H1 (cell line): ENCODE results near the gene DNAJB5. TPM values are rescaled to one million over a fixed set of nuclear protein-coding genes. Genes with fewer than 3 reads are reported as not detected.

Source experiments
- CTCF ChIA-PET: fragments of 300-600 bp; sonication (Branson Sonifier 250); formaldehyde crosslinking; loops from one replicate; lab custom pipeline; 2021; ENCODE audit not compliant: partially characterized antibody; lab: Charles Lee
- POLR2A ChIA-PET: fragments of 300-600 bp; sonication (Branson Sonifier 250); formaldehyde crosslinking; loops from one replicate; lab custom pipeline; 2021; ENCODE audit warnings: inconsistent platforms; ENCODE audit not compliant: partially characterized antibody; lab: Charles Lee
- DNase-seq, 2 experiments: peaks; one replicate each; pipeline versions ENCODE4 v3.0.0 to v3.0.0-alpha.2; 2010 to 2022; ENCODE audit warnings: low spot score in 2 of 2, low read depth in 1 of 2, mixed read lengths in 1 of 2
- FAIRE-seq: peaks from 2 replicates; lab custom pipeline; 2011; peaks lifted over from hg19 to GRCh38; lab: Jason Lieb, UNC
- H2AFZ ChIP-seq: 2 replicates; pipeline ENCODE4 v1.8.1; 2012; ENCODE audit warnings: low read length, inconsistent platforms
- H2AK5ac ChIP-seq: 2 replicates; pipeline ENCODE4 v1.6.1; 2013; ENCODE audit warnings: low read depth, low read length
- H2BK120ac ChIP-seq: replicated peaks from 2 replicates; pipeline ENCODE3; 2013; ENCODE audit warnings: low read depth, low read length, inconsistent platforms
- H2BK12ac ChIP-seq: 2 replicates; pipeline ENCODE4 v1.6.1; 2013; ENCODE audit warnings: low read depth, low read length
- H2BK15ac ChIP-seq: 2 replicates; pipeline ENCODE4 v1.6.1; 2013; ENCODE audit warnings: low read length
- H2BK20ac ChIP-seq: 2 replicates; pipeline ENCODE4 v1.6.1; 2013; ENCODE audit warnings: low read length
- H2BK5ac ChIP-seq: 2 replicates; pipeline ENCODE4 v1.6.1; 2013; ENCODE audit warnings: low read depth, low read length
- H3K14ac ChIP-seq: 2 replicates; pipeline ENCODE4 v1.6.1; 2013; ENCODE audit warnings: inconsistent platforms; ENCODE audit not compliant: insufficient read length
- H3K18ac ChIP-seq: 2 replicates; pipeline ENCODE4 v1.6.1; 2013; ENCODE audit warnings: low read length; ENCODE audit errors: extremely low read depth
- H3K23ac ChIP-seq: 2 replicates; pipeline ENCODE4 v1.6.1; 2013; ENCODE audit warnings: inconsistent platforms; ENCODE audit not compliant: insufficient read length
- H3K23me2 ChIP-seq: 2 replicates; pipeline ENCODE4 v1.6.1; 2013; ENCODE audit warnings: low read depth, low read length
- H3K27ac ChIP-seq: 2 replicates; pipeline ENCODE4 v1.6.1; 2011; ENCODE audit warnings: low read depth, low read length, inconsistent platforms
- H3K27me3 ChIP-seq, 4 experiments: replicated peaks in 1 of 4; 1 replicate in 1 of 4; 2 replicates in 3 of 4; pipeline versions ENCODE4 v1.6.1 to v1.8.1; 2011 to 2013; ENCODE audit warnings: low read length in 3 of 4, mild to moderate bottlenecking in 3 of 4, inconsistent platforms in 2 of 4, mixed read lengths in 2 of 4, moderate library complexity in 1 of 4; ENCODE audit not compliant: control insufficient read depth in 3 of 4, insufficient read depth in 3 of 4; ENCODE audit errors: extremely low read depth in 1 of 4
- H3K36me3 ChIP-seq, 4 experiments: 2 replicates each; pipeline versions ENCODE4 v1.6.1 to v1.8.1; 2011 to 2013; ENCODE audit warnings: mild to moderate bottlenecking in 4 of 4, low read length in 3 of 4, moderate library complexity in 2 of 4, control low read depth in 1 of 4, inconsistent platforms in 1 of 4; ENCODE audit not compliant: insufficient read depth in 4 of 4, control insufficient read depth in 2 of 4
- H3K4ac ChIP-seq: replicated peaks from 2 replicates; pipeline ENCODE3; 2013; ENCODE audit warnings: low read length, low read depth, mixed read lengths, inconsistent platforms; ENCODE audit not compliant: insufficient read length
- H3K4me1 ChIP-seq, 4 experiments: replicated peaks in 1 of 4; 1 replicate in 1 of 4; 2 replicates in 3 of 4; pipeline versions ENCODE4 v1.6.1 to v1.8.1; 2011 to 2013; ENCODE audit warnings: low read length in 3 of 4, inconsistent platforms in 2 of 4, mixed read lengths in 1 of 4; ENCODE audit not compliant: insufficient read depth in 4 of 4, control insufficient read depth in 3 of 4
- H3K4me2 ChIP-seq, 2 experiments: 2 replicates each; pipeline versions ENCODE4 v1.6.1 to v1.8.1; 2011 to 2013; ENCODE audit warnings: low read depth in 2 of 2, low read length in 2 of 2, control low read depth in 1 of 2, inconsistent platforms in 1 of 2, mild to moderate bottlenecking in 1 of 2; ENCODE audit not compliant: insufficient read depth in 1 of 2
- H3K4me3 ChIP-seq, 4 experiments: fragments of 200-600, 300-600 bp in 1 of 4; sonication (generic), shearing (Covaris generic), sonication (Bioruptor Twin) in 1 of 4; 2 replicates each; pipeline versions ENCODE4 v1.5.1 to v1.8.1; 2011 to 2016; ENCODE audit warnings: low read length in 4 of 4, low read depth in 3 of 4, control low read depth in 2 of 4, inconsistent platforms in 2 of 4, mild to moderate bottlenecking in 2 of 4, mixed read lengths in 1 of 4, moderate library complexity in 1 of 4; ENCODE audit not compliant: insufficient read depth in 2 of 4; ENCODE audit errors: extremely low read depth in 1 of 4
- H3K56ac ChIP-seq: replicated peaks from 2 replicates; pipeline ENCODE3; 2013; ENCODE audit warnings: low read depth, mild to moderate bottlenecking, mixed read lengths, low read length, inconsistent platforms; ENCODE audit not compliant: insufficient read length
- H3K79me1 ChIP-seq: 2 replicates; pipeline ENCODE4 v1.6.1; 2013; ENCODE audit warnings: low read depth, low read length, control low read depth
- H3K79me2 ChIP-seq, 2 experiments: 2 replicates each; pipeline versions ENCODE4 v1.6.1 to v1.8.1; 2012 to 2013; ENCODE audit warnings: low read length in 2 of 2, mild to moderate bottlenecking in 2 of 2, inconsistent platforms in 1 of 2; ENCODE audit not compliant: insufficient read depth in 2 of 2, control insufficient read depth in 1 of 2
- H3K9ac ChIP-seq, 4 experiments: replicated peaks in 1 of 4; 1 replicate in 1 of 4; 2 replicates in 3 of 4; pipeline versions ENCODE4 v1.6.1 to v1.8.1; 2011 to 2013; ENCODE audit warnings: low read depth in 3 of 4, low read length in 3 of 4, control low read depth in 2 of 4, mild to moderate bottlenecking in 2 of 4, moderate library complexity in 2 of 4, inconsistent platforms in 1 of 4; ENCODE audit errors: extremely low read depth in 1 of 4
- H3K9me3 ChIP-seq, 2 experiments: 2 replicates each; pipeline versions ENCODE4 v1.6.1 to v1.8.1; 2012 to 2013; ENCODE audit warnings: mild to moderate bottlenecking in 2 of 2, moderate library complexity in 2 of 2, control low read depth in 1 of 2, inconsistent platforms in 1 of 2, low read depth in 1 of 2, low read length in 1 of 2, mixed read lengths in 1 of 2; ENCODE audit not compliant: insufficient read depth in 2 of 2
- H4K20me1 ChIP-seq, 2 experiments: replicated peaks in 1 of 2; 2 replicates each; pipeline versions ENCODE3 to v1.8.1; 2011 to 2013; ENCODE audit warnings: inconsistent platforms in 2 of 2, low read length in 2 of 2, mild to moderate bottlenecking in 1 of 2; ENCODE audit not compliant: insufficient read depth in 2 of 2, control insufficient read depth in 1 of 2
- H4K5ac ChIP-seq: 2 replicates; pipeline ENCODE4 v1.6.1; 2013; ENCODE audit warnings: low read length, low read depth, mixed read lengths, inconsistent platforms; ENCODE audit not compliant: insufficient read length
- H4K8ac ChIP-seq: 2 replicates; pipeline ENCODE4 v1.8.0; 2013; ENCODE audit warnings: mild to moderate bottlenecking, moderate library complexity, low read length, inconsistent platforms; ENCODE audit not compliant: insufficient read depth; ENCODE audit errors: extremely low read depth
- H4K91ac ChIP-seq: replicated peaks from 2 replicates; pipeline ENCODE3; 2013; ENCODE audit warnings: low read length, mixed read lengths, inconsistent platforms; ENCODE audit not compliant: insufficient read length
- ASH2L ChIP-seq: fragments of 200-600, 300-600 bp; sonication (generic); IDR thresholded peaks from one replicate; pipeline ENCODE4 v1.7.1; 2017; ENCODE audit warnings: low read length
- CBX5 ChIP-seq: fragments of 300-800, 300-1000 bp; sonication (generic); IDR thresholded peaks from 2 replicates; pipeline ENCODE4 v1.7.1; 2016; ENCODE audit warnings: antibody characterized with exemption, low read length, low read depth
- EZH2 ChIP-seq: fragments of 200-600 bp; sonication (generic); IDR thresholded peaks from 2 replicates; pipeline ENCODE4 v1.7.1; 2012; ENCODE audit warnings: low read depth, mild to moderate bottlenecking, moderate library complexity, low read length, inconsistent platforms; ENCODE audit not compliant: severe bottlenecking
- HDAC2 ChIP-seq, 2 experiments: fragments of 300-600 bp in 1 of 2; sonication (generic) in 1 of 2; IDR thresholded peaks; 2 replicates each; pipeline ENCODE4 v1.6.1; 2011 to 2012; ENCODE audit warnings: low read depth in 2 of 2, low read length in 2 of 2, mild to moderate bottlenecking in 2 of 2, moderate library complexity in 2 of 2, borderline replicate concordance in 1 of 2, inconsistent platforms in 1 of 2
- JUN ChIP-seq: IDR thresholded peaks from 2 replicates; pipeline ENCODE4 v1.6.1; 2011; ENCODE audit warnings: low read depth, mild to moderate bottlenecking, improper control_type of control experiment, low read length
- JUND ChIP-seq: IDR thresholded peaks from 2 replicates; pipeline ENCODE4 v1.6.1; 2011; ENCODE audit warnings: mild to moderate bottlenecking, improper control_type of control experiment, low read length
- RAD21 ChIP-seq, 2 experiments: IDR thresholded peaks in 1 of 2; conservative IDR thresholded peaks in 1 of 2; 2 replicates each; pipeline ENCODE4 v1.6.1; 2011; ENCODE audit warnings: low read depth in 2 of 2, low read length in 2 of 2, improper control_type of control experiment in 1 of 2, inconsistent platforms in 1 of 2, mild to moderate bottlenecking in 1 of 2, moderate library complexity in 1 of 2
- RFX5 ChIP-seq: IDR thresholded peaks from 2 replicates; pipeline ENCODE4 v1.6.1; 2011; ENCODE audit warnings: low read depth, low read length, improper control_type of control experiment, borderline replicate concordance
- SAP30 ChIP-seq: fragments of 300-600 bp; sonication (generic); IDR thresholded peaks from 2 replicates; pipeline ENCODE4 v1.7.1; 2012; ENCODE audit warnings: low read length, moderate library complexity, mild to moderate bottlenecking, inconsistent platforms; ENCODE audit not compliant: insufficient read depth, insufficient replicate concordance
- SIX5 ChIP-seq: IDR thresholded peaks from 2 replicates; pipeline ENCODE4 v1.6.1; 2011; ENCODE audit warnings: mild to moderate bottlenecking, low read depth, low read length
- SP4 ChIP-seq: IDR thresholded peaks from 2 replicates; pipeline ENCODE4 v1.6.1; 2012; ENCODE audit warnings: low read length, inconsistent platforms
- TAF1 ChIP-seq: IDR thresholded peaks from 2 replicates; pipeline ENCODE4 v1.6.1; 2011; ENCODE audit warnings: mild to moderate bottlenecking, low read depth, low read length
- polyA plus RNA-seq, 7 experiments: library from polyadenylated mRNA; depleted of rRNA in 3 of 7; stranded (reverse) in 5 of 7; unstranded in 2 of 7; fragments of >200 nt in 5 of 7; fragments of 200-250 nt in 2 of 7; gene quantifications; 1 replicate in 5 of 7; 2 replicates in 1 of 7; 4 replicates in 1 of 7; pipeline versions ENCODE4 v1.2.1 to v1.2.3, GENCODE V29; 2011 to 2013; ENCODE audit warnings: missing spikeins in 2 of 7, mixed read lengths in 2 of 7
- total RNA-seq: library from RNA; stranded (reverse); fragmentation: NEBNext Ultra II Directional; extraction: Animal tissue kit (Norgen Biotek cat#: 25700); gene quantifications from 2 replicates; pipeline ENCODE4 v1.2.1, GENCODE V29; 2021
- TF ChIP-seq, protein P1 (sequence below): IDR thresholded peaks from 2 replicates; pipeline ENCODE4 v1.6.1; 2011; ENCODE audit warnings: low read length, improper control_type of control experiment

Gene DNAJB5
- total and polyA plus RNA-seq, 2 of the 8 experiments (the other 6 are each of a cell fraction or from before 2014, with no cell fraction given): 25.0 to 34.1 TPM

DNA sequence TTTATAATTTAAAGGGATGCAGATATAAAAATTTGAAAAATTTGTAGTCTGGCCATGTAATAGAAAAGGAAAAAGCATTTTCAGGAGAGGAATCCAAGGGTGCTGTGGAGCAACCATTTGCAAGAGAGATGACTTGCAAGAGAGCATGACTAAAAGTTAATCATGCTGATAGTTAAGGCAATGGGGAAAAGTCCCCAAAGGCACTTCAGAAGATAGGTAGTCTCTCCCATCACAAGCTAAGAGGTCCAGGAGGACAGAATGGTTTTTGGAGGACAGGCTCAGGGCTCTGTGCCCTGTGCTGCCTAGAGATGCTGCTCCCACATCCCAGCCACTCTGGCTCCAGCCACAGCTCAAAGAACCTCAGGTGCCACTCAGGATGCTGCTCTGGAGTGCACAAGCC lies 38.8 kb downstream of the DNAJB5 start:
- peak overlapping the region; percentile 10 for H4K91ac ChIP-seq
- H3K9me3 ChIP-seq: peaks cover 16 to 18% of the 10 kb centered on the region in 2 experiments
- H4K5ac ChIP-seq: no peak overlapping the region
- ChIA-PET POLR2A (interaction anchor here (0.9 to 2.1 kb wide), 9 partner anchors 16 to 55 kb away, joined by 3 to 8 read pairs (median 4); partner anchors contain the start of genes DNAJB5, FANCG and VCP), CTCF (interaction anchor here (0.8 to 3.0 kb wide), 7 partner anchors 11 to 243 kb away, joined by 3 to 14 read pairs (median 8); no protein-coding TSS in a partner anchor)
- H3K23me2 ChIP-seq: no peaks in the 10 kb centered on the region
- no peak overlapping the region for H3K4me3 ChIP-seq
- FAIRE-seq (no peak), DNase-seq (no peak)
- no peaks in the 10 kb centered on the region for H3K79me1 ChIP-seq
- H3K36me3 ChIP-seq: peaks cover 0 to 3% (median 0%) of the 10 kb centered on the region in 4 experiments; a peak in 1 of 8 replicates
- H3K23ac ChIP-seq: no peak overlapping the region
- H3K9ac ChIP-seq: no peak overlapping the region
- H3K4me2 ChIP-seq: no peak overlapping the region
- H3K4me1 ChIP-seq: peaks cover 0 to 10% (median 3%) of the 10 kb centered on the region in 4 experiments; a peak in 3 of 7 replicates
- no peak overlapping the region for H3K4ac ChIP-seq
- H3K27me3 ChIP-seq: no peaks in the 10 kb centered on the region
- H3K27ac ChIP-seq: no peak overlapping the region
- H2BK12ac ChIP-seq: no peak overlapping the region
- H2BK20ac ChIP-seq: 0 out of 2 replicates have a peak overlapping the region, but pooled peaks have one; percentile 52
- no peaks in the 10 kb centered on the region for H4K20me1 ChIP-seq
- no peak overlapping the region for H3K56ac ChIP-seq
- H2BK5ac ChIP-seq: no peak overlapping the region; the same call in 1 of the 2 replicates
- H3K79me2 ChIP-seq: no peaks in the 10 kb centered on the region
- H2BK120ac ChIP-seq: no peak overlapping the region
- H2AK5ac ChIP-seq: no peak overlapping the region
- H2AFZ ChIP-seq: no peak overlapping the region
- H3K18ac ChIP-seq: no peak overlapping the region
- no peak overlapping the region for H3K14ac ChIP-seq
- no peak overlapping the region for H2BK15ac ChIP-seq
- no peak overlapping the region for H4K8ac ChIP-seq
- no peak for TF ChIP-seq SIX5
- no peak for TF ChIP-seq SP4
- TF ChIP-seq ASH2L: no peak
- no peak for TF ChIP-seq JUN
- TF ChIP-seq EZH2: no peak
- no peak for TF ChIP-seq HDAC2 (IDR thresholded peaks at IDR 0.05; ENCODE audit: borderline replicate concordance in 1 of 2, low read depth in 2 of 2, low read length in 2 of 2)
- no peak for TF ChIP-seq SAP30
- no peak for TF ChIP-seq TAF1
- TF ChIP-seq JUND: no peak
- no peak for TF ChIP-seq CBX5
- TF ChIP-seq RFX5: no peak
- TF ChIP-seq, protein P1, sequence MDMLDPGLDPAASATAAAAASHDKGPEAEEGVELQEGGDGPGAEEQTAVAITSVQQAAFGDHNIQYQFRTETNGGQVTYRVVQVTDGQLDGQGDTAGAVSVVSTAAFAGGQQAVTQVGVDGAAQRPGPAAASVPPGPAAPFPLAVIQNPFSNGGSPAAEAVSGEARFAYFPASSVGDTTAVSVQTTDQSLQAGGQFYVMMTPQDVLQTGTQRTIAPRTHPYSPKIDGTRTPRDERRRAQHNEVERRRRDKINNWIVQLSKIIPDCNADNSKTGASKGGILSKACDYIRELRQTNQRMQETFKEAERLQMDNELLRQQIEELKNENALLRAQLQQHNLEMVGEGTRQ: no peak
- TF ChIP-seq RAD21 (IDR thresholded peaks at IDR 0.05 in 1 of 2, conservative IDR thresholded peaks at IDR 0.05 in 1 of 2; ENCODE audit: low read depth in 2 of 2, low read length in 2 of 2): no peak
